HL-60 (cell line): ENCODE results near the gene GMDS.

Experiments used
- DNase-seq, 2 experiments: peaks; one replicate each; pipeline ENCODE4 v3.0.0-alpha.2; 2010 to 2020; ENCODE audit warnings: low read depth in 1 of 2, low spot score in 1 of 2
- H3K27ac ChIP-seq: fragments of 250-450 bp; sonication (Bioruptor Pico); replicated peaks from 2 replicates; pipeline ENCODE4 v1.5.1; 2020; ENCODE audit warnings: mild to moderate bottlenecking, moderate library complexity
- H3K27me3 ChIP-seq: fragments of 250-450 bp; sonication (Bioruptor Pico); 2 replicates; pipeline ENCODE4 v1.5.1; 2021; ENCODE audit warnings: mild to moderate bottlenecking, moderate library complexity; ENCODE audit not compliant: insufficient read depth, poor library complexity, severe bottlenecking
- H3K4me3 ChIP-seq: replicated peaks from 2 replicates; pipeline ENCODE4 v1.5.1; 2011; ENCODE audit warnings: mild to moderate bottlenecking, control low read depth, low read length; ENCODE audit not compliant: insufficient read depth
- GABPA ChIP-seq: IDR thresholded peaks from 2 replicates; pipeline ENCODE4 v1.6.1; 2012; ENCODE audit warnings: low read depth
- POLR2AphosphoS5 ChIP-seq: IDR thresholded peaks from 2 replicates; pipeline ENCODE4 v1.6.1; 2012; ENCODE audit warnings: low read depth
- SPI1 ChIP-seq: IDR thresholded peaks from 2 replicates; pipeline ENCODE4 v1.6.1; 2012; ENCODE audit warnings: low read depth, mild to moderate bottlenecking, borderline replicate concordance
- TF ChIP-seq, protein P1 (sequence below): IDR thresholded peaks from 2 replicates; pipeline ENCODE4 v1.6.1; 2012; ENCODE audit warnings: low read depth; ENCODE audit not compliant: insufficient replicate concordance
- TF ChIP-seq, protein P2 (sequence below): IDR thresholded peaks from one replicate; pipeline ENCODE4 v1.5.1; 2011; ENCODE audit warnings: low read length, control low read depth, inconsistent platforms; ENCODE audit not compliant: insufficient read depth

Gene GMDS

DNA sequence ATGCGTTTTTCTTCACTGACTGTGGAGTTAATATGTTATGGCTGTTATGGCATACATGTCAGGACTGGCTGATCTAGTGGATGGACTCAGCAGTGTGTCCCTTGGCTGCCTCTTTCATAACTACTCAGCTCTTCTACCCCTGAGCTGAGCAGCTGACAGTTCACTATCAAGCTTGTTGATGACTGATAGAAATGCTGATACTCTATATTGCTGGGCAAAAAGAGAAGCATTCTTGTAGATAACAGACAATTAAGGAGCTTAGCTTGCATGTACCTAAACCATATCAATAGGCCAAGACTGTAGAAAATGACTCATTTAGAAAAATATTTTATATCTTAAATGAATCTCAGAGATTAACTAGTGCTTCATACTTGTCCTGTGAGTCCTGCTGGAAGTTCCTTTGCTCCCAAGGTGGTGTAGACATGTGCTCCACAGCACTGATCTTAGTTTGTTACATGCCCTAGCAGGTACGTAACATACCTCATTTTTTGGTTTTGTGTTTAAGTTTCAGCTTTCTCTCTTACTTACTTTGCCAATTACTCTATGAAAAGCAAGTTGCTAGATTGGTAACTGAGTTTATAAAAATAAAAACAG lies 236.9 kb downstream of the GMDS start:
- Histone ChIP-seq H3K4me3 (no peak overlapping the region), H3K27ac (no peak overlapping the region), H3K27me3 (no peaks in the 10 kb centered on the region)
- TF ChIP-seq SPI1 (no peak), GABPA (no peak), POLR2AphosphoS5 (no peak)
- TF ChIP-seq, protein P1, sequence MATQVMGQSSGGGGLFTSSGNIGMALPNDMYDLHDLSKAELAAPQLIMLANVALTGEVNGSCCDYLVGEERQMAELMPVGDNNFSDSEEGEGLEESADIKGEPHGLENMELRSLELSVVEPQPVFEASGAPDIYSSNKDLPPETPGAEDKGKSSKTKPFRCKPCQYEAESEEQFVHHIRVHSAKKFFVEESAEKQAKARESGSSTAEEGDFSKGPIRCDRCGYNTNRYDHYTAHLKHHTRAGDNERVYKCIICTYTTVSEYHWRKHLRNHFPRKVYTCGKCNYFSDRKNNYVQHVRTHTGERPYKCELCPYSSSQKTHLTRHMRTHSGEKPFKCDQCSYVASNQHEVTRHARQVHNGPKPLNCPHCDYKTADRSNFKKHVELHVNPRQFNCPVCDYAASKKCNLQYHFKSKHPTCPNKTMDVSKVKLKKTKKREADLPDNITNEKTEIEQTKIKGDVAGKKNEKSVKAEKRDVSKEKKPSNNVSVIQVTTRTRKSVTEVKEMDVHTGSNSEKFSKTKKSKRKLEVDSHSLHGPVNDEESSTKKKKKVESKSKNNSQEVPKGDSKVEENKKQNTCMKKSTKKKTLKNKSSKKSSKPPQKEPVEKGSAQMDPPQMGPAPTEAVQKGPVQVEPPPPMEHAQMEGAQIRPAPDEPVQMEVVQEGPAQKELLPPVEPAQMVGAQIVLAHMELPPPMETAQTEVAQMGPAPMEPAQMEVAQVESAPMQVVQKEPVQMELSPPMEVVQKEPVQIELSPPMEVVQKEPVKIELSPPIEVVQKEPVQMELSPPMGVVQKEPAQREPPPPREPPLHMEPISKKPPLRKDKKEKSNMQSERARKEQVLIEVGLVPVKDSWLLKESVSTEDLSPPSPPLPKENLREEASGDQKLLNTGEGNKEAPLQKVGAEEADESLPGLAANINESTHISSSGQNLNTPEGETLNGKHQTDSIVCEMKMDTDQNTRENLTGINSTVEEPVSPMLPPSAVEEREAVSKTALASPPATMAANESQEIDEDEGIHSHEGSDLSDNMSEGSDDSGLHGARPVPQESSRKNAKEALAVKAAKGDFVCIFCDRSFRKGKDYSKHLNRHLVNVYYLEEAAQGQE = no peak
- TF ChIP-seq, protein P2, sequence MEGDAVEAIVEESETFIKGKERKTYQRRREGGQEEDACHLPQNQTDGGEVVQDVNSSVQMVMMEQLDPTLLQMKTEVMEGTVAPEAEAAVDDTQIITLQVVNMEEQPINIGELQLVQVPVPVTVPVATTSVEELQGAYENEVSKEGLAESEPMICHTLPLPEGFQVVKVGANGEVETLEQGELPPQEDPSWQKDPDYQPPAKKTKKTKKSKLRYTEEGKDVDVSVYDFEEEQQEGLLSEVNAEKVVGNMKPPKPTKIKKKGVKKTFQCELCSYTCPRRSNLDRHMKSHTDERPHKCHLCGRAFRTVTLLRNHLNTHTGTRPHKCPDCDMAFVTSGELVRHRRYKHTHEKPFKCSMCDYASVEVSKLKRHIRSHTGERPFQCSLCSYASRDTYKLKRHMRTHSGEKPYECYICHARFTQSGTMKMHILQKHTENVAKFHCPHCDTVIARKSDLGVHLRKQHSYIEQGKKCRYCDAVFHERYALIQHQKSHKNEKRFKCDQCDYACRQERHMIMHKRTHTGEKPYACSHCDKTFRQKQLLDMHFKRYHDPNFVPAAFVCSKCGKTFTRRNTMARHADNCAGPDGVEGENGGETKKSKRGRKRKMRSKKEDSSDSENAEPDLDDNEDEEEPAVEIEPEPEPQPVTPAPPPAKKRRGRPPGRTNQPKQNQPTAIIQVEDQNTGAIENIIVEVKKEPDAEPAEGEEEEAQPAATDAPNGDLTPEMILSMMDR = no peak
- no peak for DNase-seq

DNA sequence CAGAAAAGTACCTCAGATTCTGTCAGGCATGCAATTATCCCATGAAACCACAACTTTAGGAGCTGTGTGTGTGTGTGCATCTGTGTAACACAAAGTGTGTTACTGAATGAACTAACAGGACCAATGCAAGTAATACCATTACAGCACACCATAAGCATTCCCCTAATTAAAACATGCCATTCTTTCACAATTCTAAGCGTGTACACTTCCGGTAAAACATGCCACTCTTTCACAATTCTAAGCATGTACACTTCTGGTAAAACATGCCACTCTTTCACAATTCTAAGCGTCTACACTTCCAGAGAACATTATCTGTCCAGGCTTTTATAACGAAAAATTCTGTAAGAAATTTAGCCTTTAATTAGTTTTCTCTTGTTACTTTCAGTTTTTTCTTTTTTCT lies 238.2 kb downstream of the GMDS start:
- H3K27ac ChIP-seq = no peak overlapping the region
- no peak overlapping the region for H3K4me3 ChIP-seq
- TF ChIP-seq, protein P2 = no peak
- no peak for TF ChIP-seq GABPA
- TF ChIP-seq, protein P1 = no peak
- no peak for TF ChIP-seq SPI1
- TF ChIP-seq POLR2AphosphoS5 = no peak
- DNase-seq = no peak
- H3K27me3 ChIP-seq = no peaks in the 10 kb centered on the region

DNA sequence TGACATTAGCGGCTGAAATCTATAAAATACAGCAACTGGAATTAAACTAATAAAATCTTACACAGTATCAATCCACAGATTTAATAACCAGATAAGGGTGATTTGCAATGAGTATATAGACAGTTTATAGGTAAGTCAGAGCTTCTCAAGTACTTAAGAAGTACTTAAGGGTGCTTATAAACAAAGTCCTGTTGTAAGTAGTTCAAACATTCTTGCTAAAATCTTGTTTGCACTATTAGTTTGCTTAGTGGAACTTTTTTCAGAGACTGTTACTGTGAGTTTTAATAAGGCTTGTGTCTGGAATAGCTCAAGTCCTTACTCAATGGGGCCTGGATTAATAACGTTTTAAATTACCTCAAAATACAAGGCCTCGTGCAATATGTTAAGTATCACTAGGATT lies 240.5 kb downstream of the GMDS start:
- TF ChIP-seq, protein P2 = no peak
- TF ChIP-seq GABPA (no peak), SPI1 (no peak), POLR2AphosphoS5 (no peak)
- TF ChIP-seq, protein P1 = no peak

More for the DNA sequence above, 240.5 kb downstream of the GMDS start:
- DNase-seq = no peak
- no peak overlapping the region for H3K27ac ChIP-seq
- H3K27me3 ChIP-seq = no peaks in the 10 kb centered on the region
- H3K4me3 ChIP-seq = no peak overlapping the region
